Smooth muscle cell (in vitro differentiated cells): ENCODE results near the gene CHN2. TPM values are rescaled to one million over a fixed set of nuclear protein-coding genes. Genes with fewer than 3 reads are reported as not detected.

ENCODE experiments used
- DNase-seq: peaks from one replicate; lab custom pipeline; 2025; ENCODE audit not compliant: unreplicated experiment; lab: John Stamatoyannopoulos, UW
- H2AFZ ChIP-seq: fragments of 200-600 bp; sonication (generic); 2 replicates; pipeline ENCODE4 v1.6.0; 2016; ENCODE audit warnings: antibody characterized with exemption, low read depth, mild to moderate bottlenecking
- H3F3A ChIP-seq: fragments of 200-600 bp; sonication (generic); 2 replicates; pipeline ENCODE4 v1.6.0; 2017; ENCODE audit warnings: antibody characterized with exemption, low read depth
- H3K27ac ChIP-seq: fragments of 200-600 bp; sonication (generic); 2 replicates; pipeline ENCODE4 v1.5.1; 2016; ENCODE audit warnings: low read depth, mild to moderate bottlenecking
- H3K27me3 ChIP-seq: fragments of 200-600 bp; sonication (generic); 2 replicates; pipeline ENCODE4 v1.6.1; 2016; ENCODE audit warnings: low read depth, mild to moderate bottlenecking
- H3K36me3 ChIP-seq: fragments of 200-600 bp; sonication (generic); 2 replicates; pipeline ENCODE4 v1.5.1; 2016; ENCODE audit warnings: low read depth
- H3K4me1 ChIP-seq: fragments of 200-600 bp; sonication (generic); 2 replicates; pipeline ENCODE4 v1.5.1; 2016; ENCODE audit warnings: low read depth
- H3K4me2 ChIP-seq: fragments of 200-600 bp; sonication (generic); 2 replicates; pipeline ENCODE4 v1.6.0; 2016; ENCODE audit warnings: mild to moderate bottlenecking
- H3K4me3 ChIP-seq: fragments of 200-600 bp; sonication (generic); 2 replicates; pipeline ENCODE4 v1.5.1; 2016; ENCODE audit warnings: mild to moderate bottlenecking
- H3K79me2 ChIP-seq: fragments of 200-600 bp; sonication (generic); 2 replicates; pipeline ENCODE4 v1.6.0; 2016; ENCODE audit warnings: low read depth, mild to moderate bottlenecking
- H3K9ac ChIP-seq: fragments of 200-600 bp; sonication (generic); 2 replicates; pipeline ENCODE4 v1.6.0; 2016; ENCODE audit warnings: low read depth
- H3K9me3 ChIP-seq: fragments of 200-600 bp; sonication (generic); replicated peaks from 2 replicates; pipeline ENCODE4 v1.5.1; 2016; ENCODE audit warnings: low read depth
- H4K20me1 ChIP-seq: fragments of 200-600 bp; sonication (generic); 2 replicates; pipeline ENCODE4 v1.6.0; 2016; ENCODE audit warnings: low read depth
- CTCF ChIP-seq: fragments of 200-600 bp; sonication (generic); IDR thresholded peaks from 2 replicates; pipeline ENCODE4 v1.5.1; 2017; ENCODE audit warnings: borderline replicate concordance, mild to moderate bottlenecking, antibody characterized with exemption; ENCODE audit not compliant: insufficient read depth, poor library complexity, severe bottlenecking
- WGBS: methylation state at CpG from one replicate; pipeline ENCODE4 v1.1.7; 2016; ENCODE audit warnings: low lambda C conversion rate; 5-methylcytosine and 5-hydroxymethylcytosine counted together
- polyA plus RNA-seq: library from polyadenylated mRNA; unstranded; fragments of >200 nt; fragmentation: Nextera tagmentation; extraction: Ambion mirVana; gene quantifications from 2 replicates; pipeline ENCODE4 v1.2.1, GENCODE V29; 2016
- total RNA-seq: library from RNA; depleted of rRNA; stranded (reverse); fragments of >200 nt; gene quantifications from 2 replicates; pipeline ENCODE4 v1.2.3, GENCODE V29; 2014

Gene CHN2
- total and polyA plus RNA-seq, 2 experiments from 2014 or later, result 7.4 to 20.7 TPM

DNA sequence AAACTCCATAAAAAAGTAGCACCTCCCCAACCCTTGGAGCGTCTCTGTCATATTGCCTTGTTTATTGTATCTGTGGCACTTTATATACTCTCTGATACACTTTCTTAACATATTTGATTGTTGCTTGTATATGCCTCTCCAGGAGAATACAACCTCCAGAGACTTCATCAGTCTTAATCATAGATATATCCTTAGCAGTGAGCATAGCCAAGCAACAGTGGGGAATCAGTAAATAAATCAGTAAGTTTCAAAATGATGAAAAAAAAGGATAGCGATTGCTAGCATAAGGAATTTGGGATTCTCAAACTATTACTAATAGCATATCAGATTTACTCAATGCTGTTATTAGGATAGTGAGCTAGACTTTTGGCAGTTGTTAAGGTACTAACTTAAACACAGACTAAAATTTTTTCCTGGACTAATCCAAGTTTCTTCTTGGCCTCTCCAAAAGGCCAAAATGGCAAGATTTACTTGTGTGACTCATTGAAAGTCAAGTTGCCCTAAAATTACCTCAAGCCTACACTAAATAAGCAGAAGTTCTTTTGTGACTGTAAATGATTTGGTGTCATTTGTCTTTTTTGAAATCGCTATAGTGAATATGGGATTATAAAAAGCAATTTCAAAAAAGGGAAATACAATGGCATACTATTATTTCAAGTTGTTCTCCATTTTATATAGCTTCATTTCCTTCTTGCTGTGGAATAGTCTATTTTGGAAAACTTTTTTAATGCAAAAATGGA, 177.9 kb downstream of the CHN2 start:
- Histone ChIP-seq H3F3A (peaks cover 20% of the 10 kb centered on the region), H2AFZ (no peak overlapping the region), H4K20me1 (no peaks in the 10 kb centered on the region), H3K4me3 (no peak overlapping the region), H3K36me3 (no peaks in the 10 kb centered on the region), H3K27ac (no peak overlapping the region), H3K27me3 (no peaks in the 10 kb centered on the region), H3K4me1 (no peaks in the 10 kb centered on the region), H3K9ac (no peak overlapping the region), H3K9me3 (no peaks in the 10 kb centered on the region), H3K79me2 (no peaks in the 10 kb centered on the region), H3K4me2 (peak overlapping the region; percentile 14)
- TF ChIP-seq CTCF, result no peak
- DNase-seq, result no peak
- 96% methylated on average over 3 of the region's 3 CpGs for WGBS

- no peak overlapping the region for H3K4me2 ChIP-seq
These were observed 181.3 kb downstream of the CHN2 start for GRCh38 chr7:29375641-29376562.

DNA sequence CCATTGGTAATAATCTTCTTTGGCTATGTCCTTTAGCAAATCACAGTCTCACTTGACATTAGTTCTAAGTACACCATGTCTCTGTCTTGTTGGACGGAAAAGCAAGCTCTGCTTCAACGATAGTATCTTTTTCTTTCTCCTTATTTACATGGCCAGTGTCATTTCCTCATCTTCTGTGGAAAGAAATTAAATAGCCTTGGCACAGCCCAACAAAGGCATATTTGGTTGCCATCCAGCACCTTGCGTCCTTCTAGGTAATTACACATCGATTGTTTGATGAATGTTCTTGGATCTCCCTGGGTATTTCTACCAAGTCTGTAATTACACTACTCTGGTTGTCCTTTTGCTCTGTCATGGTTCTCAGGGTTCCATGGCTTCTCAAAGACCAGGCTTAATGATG, 183.1 kb downstream of the CHN2 start:
- no peak for DNase-seq
- Histone ChIP-seq H3K9ac (no peak overlapping the region), H3K27me3 (no peaks in the 10 kb centered on the region), H2AFZ (no peak overlapping the region), H3K4me1 (no peaks in the 10 kb centered on the region), H3K27ac (no peak overlapping the region), H3K36me3 (no peaks in the 10 kb centered on the region), H3K4me3 (no peak overlapping the region), H3K9me3 (no peaks in the 10 kb centered on the region), H3K4me2 (no peak overlapping the region), H3F3A (no peaks in the 10 kb centered on the region), H4K20me1 (no peaks in the 10 kb centered on the region), H3K79me2 (no peaks in the 10 kb centered on the region)
- WGBS, result 97% methylated on average over 4 of the region's 4 CpGs
- no peak for TF ChIP-seq CTCF

More at GRCh38 chr7:29375641-29376562, 181.3 kb downstream of the CHN2 start:
- Histone ChIP-seq H3F3A (peaks cover 9% of the 10 kb centered on the region), H3K36me3 (no peaks in the 10 kb centered on the region), H2AFZ (no peak overlapping the region), H3K79me2 (no peaks in the 10 kb centered on the region), H3K27me3 (no peaks in the 10 kb centered on the region), H3K9ac (no peak overlapping the region), H3K9me3 (no peaks in the 10 kb centered on the region), H3K27ac (no peak overlapping the region), H4K20me1 (no peaks in the 10 kb centered on the region), H3K4me1 (no peaks in the 10 kb centered on the region), H3K4me3 (no peak overlapping the region)
- WGBS, result 80% methylated on average over 7 of the region's 7 CpGs
- no peak for DNase-seq
- no peak for TF ChIP-seq CTCF
